Stimulated activated CD8-positive, alpha-beta memory T cell treated with anti-CD3 and anti-CD28 coated beads, Interleukin-15, amount 100 ng/mL, for 4 hours (primary cell): ENCODE measurements around the gene CWH43.
"Not testable (repeated sequence)": the region's sequence is repeated elsewhere in the genome, so short reads cannot be mapped to it uniquely, and the experiment has no call there.

Source experiments
- DNase-seq, 2 donors: peaks; one replicate each; pipeline ENCODE4 v3.0.0-alpha.2; 2020; ENCODE audit warnings: low read depth in 2 of 2

CWH43 gene

GRCh38 chr4:48976041-48976440, 10.0 kb upstream of the CWH43 start:
- no peak for DNase-seq

- no peak for DNase-seq
These were observed 6.0 kb upstream of the CWH43 start for GRCh38 chr4:48979914-48980579.

GRCh38 chr4:48984005-48984404, 2.1 kb upstream of the CWH43 start:
- not testable (repeated sequence) for DNase-seq

GRCh38 chr4:48985602-48985975, 486 bp upstream of the CWH43 start:
- no peak for DNase-seq

- DNase-seq, result no peak
These were observed 634 bp downstream of the CWH43 start for GRCh38 chr4:48986654-48987164.

- no peak for DNase-seq
These were observed 3.6 kb downstream of the CWH43 start for GRCh38 chr4:48989461-48990203.

- DNase-seq, result no peak
These were observed 5.3 kb downstream of the CWH43 start for GRCh38 chr4:48991357-48991756.

- no peak for DNase-seq
These were observed 11.9 kb downstream of the CWH43 start for GRCh38 chr4:48997962-48998361.

GRCh38 chr4:48998440-48998839, 12.4 kb downstream of the CWH43 start:
- DNase-seq, result no peak

GRCh38 chr4:49000806-49001205, 14.7 kb downstream of the CWH43 start:
- no peak for DNase-seq

GRCh38 chr4:49002931-49003330, 16.9 kb downstream of the CWH43 start:
- DNase-seq, result no peak

- DNase-seq, result no peak
These were observed 32.7 kb downstream of the CWH43 start for GRCh38 chr4:49018718-49019295.

- DNase-seq, result no peak
These were observed 46.5 kb downstream of the CWH43 start for GRCh38 chr4:49032440-49033161.

GRCh38 chr4:49036528-49036927, 50.5 kb downstream of the CWH43 start:
- no peak for DNase-seq

- no peak for DNase-seq
These were observed 58.2 kb downstream of the CWH43 start for GRCh38 chr4:49044270-49044669.

GRCh38 chr4:49058306-49058705, 72.2 kb downstream of the CWH43 start:
- DNase-seq, result no peak

GRCh38 chr4:49063670-49064069, 77.6 kb downstream of the CWH43 start:
- no peak for DNase-seq

GRCh38 chr4:49072196-49072595, 86.1 kb downstream of the CWH43 start:
- DNase-seq, result not testable (repeated sequence)

- DNase-seq, result not testable (repeated sequence)
These were observed 105.8 kb downstream of the CWH43 start for GRCh38 chr4:49091883-49092282.

- not testable (repeated sequence) for DNase-seq
These were observed 106.6 kb downstream of the CWH43 start for GRCh38 chr4:49092608-49093135.

- not testable (repeated sequence) for DNase-seq
These were observed 110.1 kb downstream of the CWH43 start for GRCh38 chr4:49096215-49096614.

GRCh38 chr4:49096627-49097026, 110.6 kb downstream of the CWH43 start:
- not testable (repeated sequence) for DNase-seq
